Thymus (tissue), 11 donors: ENCODE data around the gene TMEM117. TPM values are rescaled to one million over a fixed set of nuclear protein-coding genes. Genes with fewer than 3 reads are reported as not detected.

Experiments
- DNase-seq, 9 donors: peaks; one replicate each; pipeline ENCODE4 v3.0.0-alpha.2; 2013; ENCODE audit warnings: low spot score in 9 of 9, low read depth in 6 of 9, missing footprints in 1 of 9
- H3K27ac ChIP-seq, 2 donors: one replicate each; pipeline ENCODE4 v1.5.1; 2013; ENCODE audit warnings: control low read depth in 1 of 2, low read depth in 1 of 2, low read length in 1 of 2, mild to moderate bottlenecking in 1 of 2, moderate library complexity in 1 of 2
- H3K27me3 ChIP-seq, 2 donors: one replicate each; pipeline ENCODE4 v1.5.1; 2013; ENCODE audit warnings: low read length in 1 of 2; ENCODE audit not compliant: control insufficient read depth in 2 of 2, insufficient read depth in 1 of 2
- H3K36me3 ChIP-seq, 2 donors: one replicate each; pipeline ENCODE4 v1.5.1; 2013; ENCODE audit warnings: low read length in 1 of 2, mild to moderate bottlenecking in 1 of 2, moderate library complexity in 1 of 2; ENCODE audit not compliant: control insufficient read depth in 2 of 2, insufficient read depth in 2 of 2
- H3K4me1 ChIP-seq, 2 donors: one replicate each; pipeline ENCODE4 v1.5.1; 2013; ENCODE audit warnings: low read length in 2 of 2; ENCODE audit not compliant: control insufficient read depth in 2 of 2, insufficient read depth in 2 of 2
- H3K4me3 ChIP-seq, 2 donors: one replicate each; pipeline ENCODE4 v1.5.1; 2013; ENCODE audit warnings: low read length in 2 of 2, control low read depth in 1 of 2, mild to moderate bottlenecking in 1 of 2
- H3K9me3 ChIP-seq, 2 donors: one replicate each; pipeline ENCODE4 v1.5.1; 2013; ENCODE audit warnings: low read length in 1 of 2, mild to moderate bottlenecking in 1 of 2; ENCODE audit not compliant: control insufficient read depth in 2 of 2, insufficient read depth in 1 of 2
- WGBS: extraction: QIAGEN DNeasy Blood & Tissue Kit; methylation state at CpG from one replicate; pipeline ENCODE4 v1.1.7; 2013; 5-methylcytosine and 5-hydroxymethylcytosine counted together
- polyA plus RNA-seq: library from polyadenylated mRNA; stranded (reverse); fragments of 200-250 nt; gene quantifications from one replicate; pipeline ENCODE4 v1.2.3, GENCODE V29; 2013
- total RNA-seq: library from RNA; stranded (reverse); fragments of 120-200 nt; gene quantifications from one replicate; pipeline ENCODE4 v1.2.4, GENCODE V29; 2013
- donor health status: healthy.

TMEM117 gene
- total and polyA plus RNA-seq, 2 donors, result 3.6 to 4.5 TPM

GRCh38 chr12:44334347-44334746 is 498.5 kb downstream of the TMEM117 start:
- DNase-seq, result no peak
- WGBS, result 84% methylated on average over 5 of the region's 5 CpGs

GRCh38 chr12:44335030-44335429 is 499.1 kb downstream of the TMEM117 start:
- Histone ChIP-seq H3K27me3 (no peaks in the 10 kb centered on the region), H3K4me1 (no peaks in the 10 kb centered on the region), H3K4me3 (no peak overlapping the region), H3K27ac (no peak overlapping the region), H3K9me3 (no peaks in the 10 kb centered on the region), H3K36me3 (no peaks in the 10 kb centered on the region)
- DNase-seq, result no peak

More at GRCh38 chr12:44334347-44334746, 498.5 kb downstream of the TMEM117 start:
- Histone ChIP-seq H3K4me1 (no peaks in the 10 kb centered on the region), H3K4me3 (no peak overlapping the region), H3K27me3 (no peaks in the 10 kb centered on the region), H3K9me3 (no peaks in the 10 kb centered on the region), H3K27ac (no peak overlapping the region), H3K36me3 (no peaks in the 10 kb centered on the region)

GRCh38 chr12:44336577-44336976 is 500.7 kb downstream of the TMEM117 start:
- no peaks in the 10 kb centered on the region for H3K27me3 ChIP-seq
- no peak for DNase-seq

GRCh38 chr12:44342371-44342770 is 506.5 kb downstream of the TMEM117 start:
- Histone ChIP-seq H3K4me1 (no peaks in the 10 kb centered on the region), H3K36me3 (no peaks in the 10 kb centered on the region), H3K4me3 (no peak overlapping the region), H3K27me3 (no peaks in the 10 kb centered on the region), H3K27ac (no peak overlapping the region), H3K9me3 (no peaks in the 10 kb centered on the region)
- no peak for DNase-seq

More at GRCh38 chr12:44336577-44336976, 500.7 kb downstream of the TMEM117 start:
- 98% methylated on average over 2 of the region's 2 CpGs for WGBS
- no peaks in the 10 kb centered on the region for H3K4me1 ChIP-seq
- H3K4me3 ChIP-seq, result no peak overlapping the region
- no peak overlapping the region for H3K27ac ChIP-seq
- H3K9me3 ChIP-seq, result no peaks in the 10 kb centered on the region
- H3K36me3 ChIP-seq, result no peaks in the 10 kb centered on the region

GRCh38 chr12:44347145-44347544 is 511.3 kb downstream of the TMEM117 start:
- Histone ChIP-seq H3K27me3 (no peaks in the 10 kb centered on the region), H3K27ac (no peak overlapping the region), H3K4me1 (no peaks in the 10 kb centered on the region), H3K9me3 (no peaks in the 10 kb centered on the region), H3K4me3 (no peak overlapping the region), H3K36me3 (no peaks in the 10 kb centered on the region)
- DNase-seq, result no peak

- H3K27ac ChIP-seq, result no peak overlapping the region
- H3K4me3 ChIP-seq, result no peak overlapping the region
- DNase-seq, result no peak
- no peaks in the 10 kb centered on the region for H3K27me3 ChIP-seq
- no peaks in the 10 kb centered on the region for H3K9me3 ChIP-seq
- no peaks in the 10 kb centered on the region for H3K36me3 ChIP-seq
- H3K4me1 ChIP-seq, result no peaks in the 10 kb centered on the region
- 97% methylated on average over 2 of the region's 2 CpGs for WGBS
Observed at GRCh38 chr12:44357494-44357893, 521.6 kb downstream of the TMEM117 start.

- Histone ChIP-seq H3K36me3 (no peaks in the 10 kb centered on the region), H3K4me3 (no peak overlapping the region), H3K4me1 (no peaks in the 10 kb centered on the region), H3K27me3 (no peaks in the 10 kb centered on the region), H3K27ac (no peak overlapping the region), H3K9me3 (no peaks in the 10 kb centered on the region)
- no peak for DNase-seq
- WGBS, result 97% methylated on average over 1 of the region's 1 CpG
Observed at GRCh38 chr12:44358636-44359035, 522.8 kb downstream of the TMEM117 start.

- Histone ChIP-seq H3K4me1 (no peaks in the 10 kb centered on the region), H3K27ac (no peak overlapping the region), H3K9me3 (no peaks in the 10 kb centered on the region), H3K36me3 (no peaks in the 10 kb centered on the region), H3K4me3 (no peak overlapping the region), H3K27me3 (no peaks in the 10 kb centered on the region)
- 93% methylated on average over 2 of the region's 2 CpGs for WGBS
- DNase-seq, result no peak
Observed at GRCh38 chr12:44362947-44363346, 527.1 kb downstream of the TMEM117 start.

- Histone ChIP-seq H3K36me3 (no peaks in the 10 kb centered on the region), H3K4me1 (no peaks in the 10 kb centered on the region), H3K27ac (no peak overlapping the region), H3K27me3 (no peaks in the 10 kb centered on the region), H3K9me3 (no peaks in the 10 kb centered on the region), H3K4me3 (no peak overlapping the region)
- no peak for DNase-seq
- 94% methylated on average over 1 of the region's 1 CpG for WGBS
Observed at GRCh38 chr12:44367136-44367535, 531.3 kb downstream of the TMEM117 start.

- Histone ChIP-seq H3K27ac (no peak overlapping the region), H3K4me1 (no peaks in the 10 kb centered on the region), H3K4me3 (no peak overlapping the region), H3K27me3 (no peaks in the 10 kb centered on the region), H3K9me3 (no peaks in the 10 kb centered on the region), H3K36me3 (no peaks in the 10 kb centered on the region)
- 93% methylated on average over 2 of the region's 2 CpGs for WGBS
- DNase-seq, result no peak
Observed at GRCh38 chr12:44367916-44368315, 532.0 kb downstream of the TMEM117 start.
